Ishikawa (cell line): ENCODE results near the gene TAF10.

Source experiments
- CEBPB ChIP-seq: IDR thresholded peaks from 2 replicates; pipeline ENCODE4 v1.6.1; 2012
- CREB1 ChIP-seq: IDR thresholded peaks from 2 replicates; pipeline ENCODE4 v1.6.1; 2012; ENCODE audit warnings: low read depth
- EGR1 ChIP-seq: IDR thresholded peaks from 2 replicates; pipeline ENCODE4 v1.6.1; 2012
- EP300 ChIP-seq: IDR thresholded peaks from 2 replicates; pipeline ENCODE4 v1.6.1; 2012; ENCODE audit warnings: borderline replicate concordance
- FOXM1 ChIP-seq: IDR thresholded peaks from 2 replicates; pipeline ENCODE4 v1.6.1; 2012; ENCODE audit warnings: low read depth, borderline replicate concordance
- MAX ChIP-seq: IDR thresholded peaks from 2 replicates; pipeline ENCODE4 v1.6.1; 2012
- NFIC ChIP-seq: IDR thresholded peaks from 2 replicates; pipeline ENCODE4 v1.6.1; 2012
- RAD21 ChIP-seq: IDR thresholded peaks from 2 replicates; pipeline ENCODE4 v1.6.1; 2012; ENCODE audit warnings: low read depth
- REST ChIP-seq: IDR thresholded peaks from 2 replicates; pipeline ENCODE4 v1.6.1; 2012; ENCODE audit warnings: low read depth, mild to moderate bottlenecking
- TAF1 ChIP-seq: IDR thresholded peaks from 2 replicates; pipeline ENCODE4 v1.6.1; 2012; ENCODE audit warnings: low read depth, mild to moderate bottlenecking
- TCF12 ChIP-seq: IDR thresholded peaks from 2 replicates; pipeline ENCODE4 v1.6.1; 2012; ENCODE audit warnings: low read depth
- TEAD4 ChIP-seq: IDR thresholded peaks from 2 replicates; pipeline ENCODE4 v1.6.1; 2012
- USF1 ChIP-seq: IDR thresholded peaks from 2 replicates; pipeline ENCODE4 v1.6.1; 2012
- YY1 ChIP-seq: IDR thresholded peaks from 2 replicates; pipeline ENCODE4 v1.6.1; 2012; ENCODE audit warnings: low read depth
- ZBTB7A ChIP-seq: IDR thresholded peaks from 2 replicates; pipeline ENCODE4 v1.6.1; 2012; ENCODE audit warnings: low read depth

Gene TAF10

GRCh38 chr11:6565988-6566703 lies 45.9 kb downstream of the TAF10 start:
- no peak for TF ChIP-seq CREB1
- TF ChIP-seq TAF1: no peak

GRCh38 chr11:6565325-6565724 lies 46.7 kb downstream of the TAF10 start:
- TF ChIP-seq TEAD4: no peak
- TF ChIP-seq CREB1: no peak
- no peak for TF ChIP-seq ZBTB7A

- no peak for TF ChIP-seq ZBTB7A
- no peak for TF ChIP-seq USF1
- TF ChIP-seq EGR1: no peak
- TF ChIP-seq TEAD4: no peak
- TF ChIP-seq TAF1: no peak
- TF ChIP-seq FOXM1: no peak
- TF ChIP-seq YY1: no peak
- no peak for TF ChIP-seq CREB1
- no peak for TF ChIP-seq MAX
- no peak for TF ChIP-seq CEBPB
- TF ChIP-seq NFIC: no peak
- TF ChIP-seq EP300: no peak
Measured at GRCh38 chr11:6563667-6564066, 48.3 kb downstream of the TAF10 start.

GRCh38 chr11:6563121-6563619 lies 48.8 kb downstream of the TAF10 start:
- TF ChIP-seq RAD21: no peak
- no peak for TF ChIP-seq REST
- no peak for TF ChIP-seq CREB1
- TF ChIP-seq TAF1: no peak
- no peak for TF ChIP-seq FOXM1
- no peak for TF ChIP-seq TCF12
- no peak for TF ChIP-seq USF1
- no peak for TF ChIP-seq MAX

- no peak for TF ChIP-seq USF1
Measured at GRCh38 chr11:6561288-6561687, 50.7 kb downstream of the TAF10 start.
